ENCODE measurements around the gene ATP6AP1. TPM values are rescaled to one million over a fixed set of nuclear protein-coding genes. Genes with fewer than 3 reads are reported as not detected.

Gene ATP6AP1
- total and polyA plus RNA-seq, 11 donors = 33.8 to 127 (median 84.2) TPM

DNA sequence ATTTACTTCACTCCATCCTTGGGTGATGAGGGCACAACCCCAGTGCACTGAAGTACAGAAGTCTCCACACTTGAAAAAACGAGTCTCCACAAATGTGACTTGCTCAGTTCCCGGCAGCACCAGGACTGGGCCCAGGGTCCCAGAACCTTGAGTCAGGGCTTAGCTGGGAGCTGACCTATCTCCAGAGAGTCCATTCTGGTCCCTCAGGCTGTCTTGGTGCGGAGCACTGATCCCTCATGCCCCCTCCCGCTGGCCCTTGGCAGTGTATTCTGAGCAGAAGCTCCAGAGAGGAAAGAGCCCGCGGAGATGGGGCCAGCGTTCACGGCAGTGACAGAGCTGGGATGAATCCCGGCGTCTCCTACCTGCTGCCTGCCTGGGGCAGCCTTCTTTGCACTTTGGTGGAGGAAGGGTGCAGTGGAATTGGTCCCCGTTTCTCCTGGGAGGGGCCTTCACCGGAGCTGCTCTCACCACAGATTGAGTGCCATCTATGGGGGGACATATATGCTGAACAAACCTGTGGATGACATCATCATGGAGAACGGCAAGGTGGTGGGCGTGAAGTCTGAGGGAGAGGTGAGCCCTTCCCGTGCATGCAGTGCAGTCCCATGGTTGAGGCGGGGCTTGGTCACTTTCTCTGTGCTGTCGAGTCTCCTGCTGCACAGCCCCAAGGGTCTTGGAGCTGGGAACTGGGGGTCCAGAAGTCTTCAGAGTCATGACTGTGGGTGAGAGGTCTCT, 12.3 kb downstream of the ATP6AP1 start:
- Histone ChIP-seq H3K9me3 (no peaks in the 10 kb centered on the region), H3K4me3 (no peak overlapping the region), H3K27me3 (no peaks in the 10 kb centered on the region), H3K4me1 (peaks cover 0 to 31% (median 16%) of the 10 kb centered on the region in 12 donors), H3K27ac (no peak overlapping the region), H3K36me3 (peaks cover 0 to 35% (median 28%) of the 10 kb centered on the region in 9 donors)
- WGBS, 4 donors = 80 to 84% (median 82%) methylated on average over 15 to 17 of the region's 17 CpGs
- intact Hi-C loops (cut with DNase I) = loop anchor here in 1 of 10 donors (5.0 kb wide), 1 partner anchor 42 kb away; no protein-coding TSS in a partner anchor
- ATAC-seq = no peak
- no peak for DNase-seq
- TF ChIP-seq CTCF (IDR thresholded peaks at IDR 0.05) = no peak
- no peak for TF ChIP-seq POLR2A (IDR thresholded peaks at IDR 0.05)

GRCh38 chrX:154441564-154441963, 13.1 kb downstream of the ATP6AP1 start:
- Histone ChIP-seq H3K27ac (no peak overlapping the region), H3K4me3 (no peak overlapping the region), H3K4me1 (peaks cover 0 to 28% (median 15%) of the 10 kb centered on the region in 12 donors), H3K27me3 (no peaks in the 10 kb centered on the region), H3K36me3 (peaks cover 0 to 35% (median 28%) of the 10 kb centered on the region in 9 donors), H3K9me3 (no peaks in the 10 kb centered on the region)
- no peak for ATAC-seq
- no peak for TF ChIP-seq CTCF (IDR thresholded peaks at IDR 0.05)
- no peak for TF ChIP-seq POLR2A (IDR thresholded peaks at IDR 0.05)
- intact Hi-C loops (cut with DNase I) = loop anchor here in 1 of 10 donors (5.0 kb wide), 1 partner anchor 41 kb away; no protein-coding TSS in a partner anchor
- DNase-seq = no peak
- WGBS, 4 donors = 88 to 95% (median 88%) methylated on average over 11 of the region's 11 CpGs

- Histone ChIP-seq H3K27me3 (no peaks in the 10 kb centered on the region), H3K4me1 (peaks cover 0 to 28% (median 15%) of the 10 kb centered on the region in 12 donors), H3K9me3 (no peaks in the 10 kb centered on the region), H3K4me3 (no peak overlapping the region), H3K36me3 (peaks cover 0 to 38% (median 28%) of the 10 kb centered on the region in 9 donors), H3K27ac (no peak overlapping the region)
- intact Hi-C loops (cut with DNase I) = loop anchor here in 1 of 10 donors (5.0 kb wide), 1 partner anchor 40 kb away; no protein-coding TSS in a partner anchor
- ATAC-seq = no peak
- no peak for DNase-seq
- 78 to 89% (median 84%) methylated on average over 19 to 21 of the region's 21 CpGs for WGBS, 4 donors
- TF ChIP-seq POLR2A (IDR thresholded peaks at IDR 0.05) (no peak), CTCF (IDR thresholded peaks at IDR 0.05) (no peak)
Measured at GRCh38 chrX:154441984-154442707, 13.7 kb downstream of the ATP6AP1 start.

GRCh38 chrX:154443479-154443910, 15.0 kb downstream of the ATP6AP1 start:
- no peak for TF ChIP-seq CTCF (IDR thresholded peaks at IDR 0.05)
- no peak for TF ChIP-seq POLR2A (IDR thresholded peaks at IDR 0.05)
- Histone ChIP-seq H3K36me3 (peaks cover 0 to 48% (median 31%) of the 10 kb centered on the region in 9 donors), H3K4me3 (peak overlapping the region in 11 of 12 donors; percentile 39 to 84 (median 66)), H3K9me3 (no peaks in the 10 kb centered on the region), H3K27me3 (no peaks in the 10 kb centered on the region), H3K4me1 (peaks cover 0 to 20% (median 10%) of the 10 kb centered on the region in 12 donors), H3K27ac (peak overlapping the region in 11 of 12 donors; percentile 67 to 91 (median 78))
- intact Hi-C loops (cut with DNase I) = loop anchor here in 1 of 10 donors (5.0 kb wide), 1 partner anchor 39 kb away; no protein-coding TSS in a partner anchor
- WGBS, 4 donors = 9 to 43% (median 26%) methylated on average over 10 of the region's 10 CpGs
- DNase-seq (no peak), ATAC-seq (peak in 3 of 4 donors; percentile 5 to 27 (median 14))

All from heart left ventricle (tissue), 16 donors.